ENCODE results near the gene PRPF6.

The PRPF6 gene

DNA sequence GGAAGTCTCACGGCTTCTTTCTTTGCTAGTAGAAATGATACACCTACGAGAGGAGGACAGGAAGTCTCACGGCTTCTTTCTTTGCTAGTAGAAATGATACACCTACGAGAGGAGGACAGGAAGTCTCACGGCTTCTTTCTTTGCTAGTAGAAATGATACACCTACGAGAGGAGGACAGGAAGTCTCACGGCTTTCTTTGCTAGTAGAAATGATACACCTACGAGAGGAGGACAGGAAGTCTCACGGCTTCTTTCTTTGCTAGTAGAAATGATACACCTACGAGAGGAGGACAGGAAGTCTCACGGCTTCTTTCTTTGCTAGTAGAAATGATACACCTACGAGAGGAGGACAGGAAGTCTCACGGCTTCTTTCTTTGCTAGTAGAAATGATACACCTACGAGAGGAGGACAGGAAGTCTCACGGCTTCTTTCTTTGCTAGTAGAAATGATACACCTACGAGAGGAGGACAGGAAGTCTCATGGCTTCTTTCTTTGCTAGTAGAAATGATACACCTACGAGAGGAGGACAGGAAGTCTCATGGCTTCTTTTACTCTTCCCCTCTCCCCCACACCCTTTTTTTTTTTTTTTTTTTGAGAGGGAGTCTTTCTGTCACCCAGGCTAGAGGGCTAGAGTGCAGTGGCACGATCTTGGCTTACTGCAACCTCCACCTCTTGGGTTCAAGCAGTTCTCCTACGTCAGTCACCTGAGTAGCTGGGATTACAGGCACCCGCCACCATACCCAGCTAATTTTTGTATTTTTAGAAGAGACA is 31.6 kb downstream of the PRPF6 start:
- peak; percentile 37 for DNase-seq (ENCODE audit: low spot score)

DNA sequence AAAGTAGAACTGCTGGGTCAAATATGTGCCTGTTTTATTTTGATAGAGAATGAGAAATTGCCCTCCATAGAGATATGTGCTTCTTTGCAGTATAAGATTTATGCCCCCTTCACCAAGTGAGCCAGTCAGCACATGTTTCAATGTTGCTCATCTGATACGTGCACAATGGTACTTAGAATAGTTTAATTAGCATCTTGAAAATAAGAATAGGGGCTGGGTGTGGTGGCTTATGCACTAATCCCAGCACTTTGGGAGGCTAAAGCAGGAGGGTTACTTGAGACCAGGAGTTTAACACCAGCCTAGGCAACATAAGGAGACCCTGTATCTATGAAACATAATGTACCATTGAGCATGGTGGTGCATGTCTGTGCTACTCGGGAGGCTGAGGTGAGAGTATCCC is 34.7 kb downstream of the PRPF6 start:
- no peak for DNase-seq (ENCODE audit: low spot score)

DNA sequence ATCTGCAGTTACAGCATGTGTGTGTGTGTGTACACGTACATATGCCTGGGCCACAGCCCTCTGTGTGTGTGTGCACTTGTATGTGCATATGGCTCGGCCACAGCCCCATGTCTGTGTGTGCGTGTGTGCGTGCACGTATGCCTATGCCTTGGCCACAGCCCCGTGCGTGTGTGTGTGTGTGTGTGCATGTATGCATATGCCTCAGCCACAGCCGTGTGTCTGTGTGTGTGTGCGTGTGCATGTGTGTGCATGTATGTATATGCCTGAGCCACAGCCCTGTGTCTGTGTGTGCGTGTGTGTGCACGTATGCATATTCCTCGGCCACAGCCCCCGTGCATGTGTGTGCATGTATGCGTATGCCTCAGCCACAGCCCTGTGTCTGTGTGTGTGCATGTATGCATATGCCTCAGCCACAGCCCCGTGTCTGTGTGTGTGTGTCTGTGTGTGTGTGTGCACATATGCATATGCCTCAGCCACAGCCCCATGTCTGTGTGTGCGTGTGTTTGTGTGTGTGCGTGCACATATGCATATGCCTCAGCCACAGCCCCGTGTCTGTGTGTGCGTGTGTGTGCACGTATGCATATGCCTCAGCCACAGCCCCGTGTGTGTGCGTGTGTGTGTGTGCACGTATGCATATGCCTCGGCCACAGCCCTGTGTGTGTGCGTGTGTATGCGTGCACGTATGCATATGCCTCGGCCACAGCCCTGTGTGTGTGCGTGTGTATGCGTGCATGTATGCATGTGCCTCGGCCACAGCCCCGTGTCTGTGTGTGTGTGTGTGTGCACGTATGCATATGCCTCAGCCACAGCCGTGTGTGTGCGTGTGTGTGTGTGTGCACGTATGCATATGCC is 40.4 kb downstream of the PRPF6 start:
- no peak for DNase-seq (ENCODE audit: low spot score)

DNA sequence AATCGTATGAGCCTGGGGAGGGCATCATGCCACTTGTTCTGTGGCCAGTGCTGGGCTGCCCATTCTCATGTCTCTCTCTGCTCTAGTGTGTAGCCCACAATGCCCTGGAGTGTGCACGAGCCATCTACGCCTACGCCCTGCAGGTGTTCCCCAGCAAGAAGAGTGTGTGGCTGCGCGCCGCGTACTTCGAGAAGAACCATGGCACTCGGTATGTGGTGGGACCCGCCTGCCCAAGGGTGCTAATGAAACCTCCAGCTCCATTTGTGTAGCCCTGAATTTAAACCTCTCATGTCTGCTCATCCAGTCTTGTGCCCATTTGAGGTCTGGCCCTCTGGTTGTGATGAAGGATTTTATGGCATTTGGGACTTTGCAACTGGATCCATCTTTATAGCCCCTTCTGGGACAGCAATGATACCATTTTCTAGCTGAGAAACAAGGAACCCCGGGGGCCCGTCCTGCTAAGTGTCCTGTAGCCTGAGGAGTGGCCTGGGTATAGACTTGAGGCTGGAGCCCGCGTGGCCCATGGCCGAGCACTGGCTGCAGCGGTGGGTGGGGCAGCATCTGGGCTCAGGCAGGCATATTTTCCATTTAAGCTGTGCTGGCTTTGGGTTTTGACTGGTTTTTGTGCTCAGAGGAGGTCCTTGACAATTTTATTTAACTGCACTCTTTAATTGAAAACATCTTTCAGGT is 41.9 kb downstream of the PRPF6 start:
- no peak for DNase-seq (ENCODE audit: low spot score)

GRCh38 chr20:64023361-64024140 is 42.6 kb downstream of the PRPF6 start:
- DNase-seq (ENCODE audit: low spot score) = no peak

GRCh38 chr20:64024141-64024990 is 43.4 kb downstream of the PRPF6 start:
- DNase-seq (ENCODE audit: low spot score) = no peak

DNA sequence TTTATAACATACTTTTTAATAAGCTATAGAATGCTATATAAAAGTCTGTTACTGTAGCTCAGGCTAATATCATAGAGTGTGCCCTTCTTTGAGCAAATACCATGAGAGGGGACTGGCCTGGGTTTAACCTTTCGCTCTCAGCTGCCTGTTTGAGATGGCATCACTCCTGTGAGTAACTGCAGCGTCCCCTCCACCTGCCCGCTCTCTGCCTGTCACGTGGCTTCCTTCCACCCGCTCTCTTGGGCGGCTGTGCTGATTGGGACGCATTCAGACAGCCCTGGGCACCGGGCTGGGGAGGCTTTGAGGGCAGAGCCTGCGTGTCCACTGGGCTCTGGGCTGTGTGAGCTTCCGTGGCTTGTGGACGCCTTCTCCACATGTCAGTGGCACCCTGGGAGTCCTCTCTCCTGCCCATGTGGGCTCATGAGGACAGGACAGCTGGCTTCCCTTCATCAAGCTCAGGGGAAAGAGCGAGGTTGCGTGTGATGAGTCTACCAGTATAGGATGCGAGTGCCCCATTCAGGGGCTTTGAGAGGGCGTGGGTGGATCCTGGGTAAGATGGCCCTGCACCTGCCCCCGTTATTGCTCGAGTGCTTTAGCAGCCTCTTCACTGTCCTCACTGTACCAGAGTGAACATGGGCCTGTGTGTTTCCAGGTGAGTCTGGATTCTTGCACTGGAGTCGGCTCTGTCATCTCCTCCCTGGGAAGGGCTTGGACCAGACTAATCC is 44.3 kb downstream of the PRPF6 start:
- DNase-seq (ENCODE audit: low spot score) = no peak

DNA sequence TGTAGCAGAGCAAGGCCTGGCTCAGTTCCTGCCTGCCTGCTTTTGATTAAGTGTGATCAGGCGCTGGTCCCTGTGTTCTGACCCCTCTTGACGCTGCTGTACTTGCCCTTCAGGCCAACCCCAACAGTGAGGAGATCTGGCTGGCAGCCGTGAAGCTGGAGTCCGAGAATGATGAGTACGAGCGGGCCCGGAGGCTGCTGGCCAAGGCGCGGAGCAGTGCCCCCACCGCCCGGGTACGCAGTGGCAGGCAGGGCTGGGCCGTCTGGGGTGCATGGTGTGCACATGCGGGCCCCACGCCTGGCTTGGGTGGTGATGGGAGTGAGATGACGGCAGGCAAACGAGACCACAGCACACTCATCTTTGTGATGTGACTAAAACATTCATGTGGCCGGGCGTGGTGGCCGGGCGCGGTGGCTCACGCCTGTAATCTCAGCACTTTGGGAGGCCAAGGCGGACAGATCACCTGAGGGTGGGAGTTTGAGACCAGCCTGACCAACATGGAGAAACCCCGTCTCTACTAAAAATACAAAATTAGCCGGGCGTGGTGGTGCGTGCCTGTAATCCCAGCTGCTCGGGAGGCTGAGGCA is 45.0 kb downstream of the PRPF6 start:
- no peak for DNase-seq (ENCODE audit: low spot score)

- no peak for DNase-seq (ENCODE audit: low spot score)
Measured at GRCh38 chr20:64027981-64028685, 47.2 kb downstream of the PRPF6 start.

GRCh38 chr20:64029293-64030117 is 48.6 kb downstream of the PRPF6 start:
- DNase-seq (ENCODE audit: low spot score) = no peak

GRCh38 chr20:64030371-64031134 is 49.6 kb downstream of the PRPF6 start:
- DNase-seq (ENCODE audit: low spot score) = no peak

GRCh38 chr20:64031822-64032314 is 50.9 kb downstream of the PRPF6 start:
- no peak for DNase-seq (ENCODE audit: low spot score)

- no peak for DNase-seq (ENCODE audit: low spot score)
Measured at GRCh38 chr20:64032706-64033624, 52.0 kb downstream of the PRPF6 start.

DNA sequence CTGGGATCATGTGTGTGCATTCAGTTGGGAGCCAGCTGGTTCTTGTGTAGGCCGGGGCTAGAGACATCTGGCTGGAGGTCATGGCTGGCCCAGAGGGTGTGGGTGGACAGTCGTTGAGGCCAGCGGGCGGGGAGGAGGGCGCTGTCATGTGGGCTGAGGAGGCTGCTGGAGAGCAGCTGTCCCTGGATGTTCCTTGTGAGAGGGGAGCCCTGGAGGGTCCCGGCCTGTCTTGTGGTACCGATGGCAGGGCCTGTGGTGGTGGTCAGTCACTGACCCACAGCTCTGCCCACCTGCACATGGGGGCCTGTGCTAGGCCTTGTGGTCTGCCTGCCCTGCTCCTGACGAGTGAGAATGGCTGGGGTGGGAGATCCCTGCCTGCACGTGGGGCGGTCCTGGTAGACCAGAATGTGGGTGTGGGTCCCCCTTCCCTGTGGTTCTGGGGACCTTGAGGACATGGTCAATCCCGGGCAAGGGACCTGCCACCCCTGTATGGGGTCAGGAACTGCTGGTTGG is 53.1 kb downstream of the PRPF6 start:
- no peak for DNase-seq (ENCODE audit: low spot score)

DNA sequence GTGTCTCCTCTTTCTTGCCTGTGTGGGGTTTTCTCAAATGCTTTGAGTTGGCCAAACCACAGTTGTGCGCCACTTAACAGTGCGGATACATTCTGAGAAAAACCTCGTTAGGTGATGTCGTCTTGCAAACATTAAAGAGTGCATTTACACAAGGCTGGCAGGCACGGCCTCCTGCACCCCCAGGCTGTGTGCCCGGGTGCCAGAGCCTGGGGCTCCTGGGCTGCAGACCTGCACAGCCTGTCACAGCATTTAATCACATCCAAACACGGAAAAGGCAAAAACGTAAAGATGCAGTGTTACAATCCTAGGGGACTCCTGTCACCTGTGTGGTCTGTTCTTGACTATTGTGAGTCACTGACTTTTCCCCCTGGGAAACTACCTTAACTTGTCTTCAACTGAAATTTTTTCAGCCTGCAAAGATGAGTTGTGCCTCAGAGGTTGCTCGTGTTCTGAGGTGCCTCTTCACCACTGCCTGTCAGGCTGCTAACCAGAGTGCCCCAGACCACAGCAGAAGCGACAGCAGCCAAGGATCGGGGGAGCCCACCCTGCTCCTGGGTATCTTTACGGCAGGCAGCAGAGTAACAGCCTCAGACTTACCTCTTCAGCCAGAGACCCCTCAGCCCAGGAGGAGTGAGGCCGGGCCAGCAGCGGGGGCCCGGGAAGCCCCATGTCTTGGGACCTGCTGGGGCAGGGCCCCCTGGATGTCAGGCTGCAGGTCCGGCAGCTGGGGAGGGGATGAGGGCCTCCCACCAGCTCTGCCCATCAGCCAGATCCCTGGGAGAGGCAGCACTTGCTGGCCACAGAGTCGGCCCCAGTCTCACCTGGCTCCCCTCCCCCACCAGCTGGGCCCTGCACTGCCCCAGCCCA is 54.4 kb downstream of the PRPF6 start:
- DNase-seq (ENCODE audit: low spot score) = peak; percentile 70

Data from CD4-positive, alpha-beta T cell treated with Interleukin-2 at 100 ng/mL for 4 hours (primary cell).